Stomach (tissue), 9 donors: Measurements from ENCODE around the gene GALP. TPM values are rescaled to one million over a fixed set of nuclear protein-coding genes. Genes with fewer than 3 reads are reported as not detected.

Source experiments
- DNase-seq, 2 donors: peaks; one replicate each; pipeline versions ENCODE4 v3.0.0 to v3.0.0-alpha.2; 2013 to 2019
- H3K27ac ChIP-seq, 5 donors: fragments of 200-600 bp in 4 of 5; sonication (generic) in 4 of 5; one replicate each; pipeline ENCODE4 v1.5.1; 2013 to 2019; ENCODE audit warnings: mild to moderate bottlenecking in 1 of 5, moderate library complexity in 1 of 5
- H3K27me3 ChIP-seq, 3 donors: fragments of 200-600 bp; sonication (generic); one replicate each; pipeline ENCODE4 v1.5.1; 2017 to 2019; ENCODE audit warnings: mixed run types in 1 of 3
- H3K36me3 ChIP-seq, 4 donors: fragments of 200-600 bp; sonication (generic); 1 replicate in 3 of 4; 2 replicates in 1 of 4; pipeline ENCODE4 v1.5.1; 2016 to 2019
- H3K4me1 ChIP-seq, 4 donors: fragments of 200-600 bp; sonication (generic); one replicate each; pipeline ENCODE4 v1.5.1; 2016 to 2019
- H3K4me3 ChIP-seq, 4 donors: fragments of 200-600 bp; sonication (generic) in 3 of 4; one replicate each; pipeline ENCODE4 v1.5.1; 2016 to 2019; ENCODE audit warnings: mild to moderate bottlenecking in 1 of 4
- H3K9me3 ChIP-seq, 4 donors: fragments of 200-600 bp; sonication (generic); one replicate each; pipeline ENCODE4 v1.5.1; 2016 to 2019
- CTCF ChIP-seq, 7 experiments: fragments of 450-650 bp in 4 of 7; fragments of 200-600 bp in 3 of 7; sonication (generic) in 3 of 7; IDR thresholded peaks; one replicate each; pipeline ENCODE4 v1.5.1; 2016 to 2019; ENCODE audit warnings: antibody characterized with exemption in 7 of 7, control low read depth in 2 of 7, mild to moderate bottlenecking in 1 of 7
- EP300 ChIP-seq: sonication (generic); formaldehyde crosslinking; IDR thresholded peaks from one replicate; pipeline ENCODE4 v1.6.1; 2017; ENCODE audit warnings: antibody characterized with exemption
- POLR2A ChIP-seq, 4 donors: fragments of 450-650 bp; IDR thresholded peaks; one replicate each; pipeline ENCODE4 v1.6.1; 2016; ENCODE audit warnings: antibody characterized with exemption in 4 of 4, control low read depth in 2 of 4, mild to moderate bottlenecking in 1 of 4, moderate library complexity in 1 of 4
- POLR2AphosphoS5 ChIP-seq, 3 donors: sonication (generic); formaldehyde crosslinking; IDR thresholded peaks; one replicate each; pipeline ENCODE4 v1.6.1; 2016; ENCODE audit warnings: antibody characterized with exemption in 3 of 3
- WGBS, 5 donors: extraction: QIAGEN DNeasy Blood & Tissue Kit in 3 of 5; methylation state at CpG; one replicate each; pipeline versions ENCODE4 v1.1.5 to v1.1.7; 2013 to 2018; 5-methylcytosine and 5-hydroxymethylcytosine counted together
- intact Hi-C: fragments of 100-400 bp; cut with DNase I; formaldehyde crosslinking; loops from one replicate; pipeline ENCODE4 v1.15.1; 2023; ENCODE audit warnings: low total_unique reads
- polyA plus RNA-seq, 3 donors: library from polyadenylated mRNA; stranded (reverse); fragments of 200-250 nt; gene quantifications; one replicate each; pipeline ENCODE4 v1.2.3, GENCODE V29; 2013
- total RNA-seq, 5 donors: library from RNA; depleted of rRNA; stranded (reverse); fragments of >200 nt; gene quantifications; one replicate each; pipeline versions ENCODE4 v1.1.0 to v1.2.3, GENCODE V29; 2014 to 2016
- donor health status: healthy with polysubstance abuse.
- donor health status: Bipolar disorder and iron deficiency.
- donor health status: healthy.

The GALP gene
- total and polyA plus RNA-seq, 8 donors, result not detected

GRCh38 chr19:56133858-56134653, 41.8 kb upstream of the GALP start:
- 78 to 85% (median 79%) methylated on average over 14 of the region's 14 CpGs for WGBS, 5 donors
- Histone ChIP-seq H3K4me1 (peaks cover 25 to 72% (median 34%) of the 10 kb centered on the region in 4 donors), H3K9me3 (no peaks in the 10 kb centered on the region), H3K36me3 (no peaks in the 10 kb centered on the region), H3K27me3 (no peaks in the 10 kb centered on the region), H3K4me3 (no peak overlapping the region), H3K27ac (peak overlapping the region in 1 of 5 donors; percentile 5)
- TF ChIP-seq CTCF (IDR thresholded peaks at IDR 0.05) (no peak), EP300 (no peak), POLR2AphosphoS5 (IDR thresholded peaks at IDR 0.05) (no peak), POLR2A (IDR thresholded peaks at IDR 0.05) (no peak)
- no peak for DNase-seq
- intact Hi-C loops, result no loop called here

- no peak for TF ChIP-seq EP300
- no peak for TF ChIP-seq CTCF (IDR thresholded peaks at IDR 0.05)
- no peak for TF ChIP-seq POLR2A (IDR thresholded peaks at IDR 0.05)
- Histone ChIP-seq H3K36me3 (no peaks in the 10 kb centered on the region), H3K4me1 (peaks cover 28 to 78% (median 38%) of the 10 kb centered on the region in 4 donors), H3K27me3 (no peaks in the 10 kb centered on the region), H3K27ac (peak overlapping the region in 1 of 5 donors; percentile 5), H3K4me3 (no peak overlapping the region), H3K9me3 (no peaks in the 10 kb centered on the region)
- no peak for DNase-seq
- intact Hi-C loops, result no loop called here
- 68 to 82% (median 77%) methylated on average over 5 of the region's 5 CpGs for WGBS, 5 donors
Measured at GRCh38 chr19:56134654-56134921, 41.2 kb upstream of the GALP start.

GRCh38 chr19:56136362-56136761, 39.4 kb upstream of the GALP start:
- no peak for DNase-seq
- Histone ChIP-seq H3K27ac (peak overlapping the region; percentile 66 to 97 (median 87)), H3K4me1 (peaks cover 35 to 83% (median 47%) of the 10 kb centered on the region in 4 donors), H3K4me3 (no peak overlapping the region), H3K9me3 (no peaks in the 10 kb centered on the region), H3K27me3 (no peaks in the 10 kb centered on the region), H3K36me3 (no peaks in the 10 kb centered on the region)
- WGBS, 5 donors, result 32 to 52% (median 43%) methylated on average over 10 of the region's 10 CpGs
- intact Hi-C loops, result no loop called here
- TF ChIP-seq CTCF (IDR thresholded peaks at IDR 0.05) (no peak), EP300 (no peak), POLR2AphosphoS5 (IDR thresholded peaks at IDR 0.05) (no peak), POLR2A (IDR thresholded peaks at IDR 0.05) (no peak)

DNA sequence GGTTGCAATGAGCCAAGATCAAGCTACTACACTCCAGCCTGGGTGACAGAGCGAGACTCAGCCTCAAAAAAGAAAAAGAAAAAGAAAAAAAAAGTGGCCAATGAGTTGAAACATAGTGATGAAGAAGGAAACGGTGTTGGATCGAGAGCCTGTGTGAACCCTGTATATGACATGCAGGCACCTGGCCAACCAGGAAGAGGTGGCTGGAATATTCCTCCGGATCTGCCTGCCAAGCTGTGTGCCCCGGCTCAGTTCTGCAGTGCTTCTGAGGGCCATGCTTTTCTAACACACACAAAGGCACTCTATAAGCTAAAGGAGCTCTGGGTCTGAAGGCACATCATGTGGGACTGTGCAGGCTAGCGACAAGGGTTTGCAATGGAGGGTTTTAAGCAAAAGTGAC, 38.4 kb upstream of the GALP start:
- H3K36me3 ChIP-seq, result no peaks in the 10 kb centered on the region
- 26 to 63% (median 33%) methylated on average over 6 of the region's 6 CpGs for WGBS, 5 donors
- intact Hi-C loops, result no loop called here
- peak; percentile 75 to 93 for DNase-seq
- no peaks in the 10 kb centered on the region for H3K9me3 ChIP-seq
- no peaks in the 10 kb centered on the region for H3K27me3 ChIP-seq
- H3K4me1 ChIP-seq, result peaks cover 32 to 82% (median 53%) of the 10 kb centered on the region in 4 donors
- no peak overlapping the region for H3K4me3 ChIP-seq
- peak overlapping the region; percentile 78 to 97 (median 87) for H3K27ac ChIP-seq
- TF ChIP-seq POLR2A (IDR thresholded peaks at IDR 0.05) (no peak), EP300 (no peak), POLR2AphosphoS5 (IDR thresholded peaks at IDR 0.05) (peak in 2 of 3 donors; percentile 21 to 56), CTCF (IDR thresholded peaks at IDR 0.05) (no peak)
